ENCODE measurements around the gene HRH2.

The HRH2 gene

DNA sequence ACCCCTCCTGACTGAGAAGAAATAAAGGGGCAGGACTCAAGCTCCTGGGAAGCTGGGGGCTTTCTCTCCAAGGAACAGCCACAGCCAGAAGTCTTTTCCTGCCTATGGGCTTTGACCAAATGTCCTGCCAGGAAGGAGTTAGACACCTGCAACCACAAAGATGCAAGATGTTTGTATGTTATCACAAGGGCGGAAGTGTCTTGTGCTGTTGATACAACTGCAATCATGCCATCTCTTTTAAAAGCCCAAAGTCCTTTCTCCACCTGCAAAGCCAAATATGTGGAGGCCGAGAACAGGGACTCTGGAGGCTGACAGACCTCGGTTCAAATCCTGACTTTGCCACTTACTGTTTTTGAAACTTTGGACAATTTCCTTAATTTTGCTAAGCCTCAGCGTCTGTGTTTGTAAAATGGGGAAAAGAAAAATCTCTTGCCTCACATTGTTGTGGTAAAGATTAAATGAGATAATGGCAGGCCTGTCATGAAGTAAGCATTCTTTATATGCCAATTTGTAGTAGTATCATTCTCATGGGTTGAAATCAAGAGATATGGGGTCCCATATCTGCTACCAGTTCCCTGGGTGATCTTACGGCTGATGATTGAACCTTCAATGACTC is 17.0 kb downstream of the HRH2 start:
- TF ChIP-seq, protein P1, sequence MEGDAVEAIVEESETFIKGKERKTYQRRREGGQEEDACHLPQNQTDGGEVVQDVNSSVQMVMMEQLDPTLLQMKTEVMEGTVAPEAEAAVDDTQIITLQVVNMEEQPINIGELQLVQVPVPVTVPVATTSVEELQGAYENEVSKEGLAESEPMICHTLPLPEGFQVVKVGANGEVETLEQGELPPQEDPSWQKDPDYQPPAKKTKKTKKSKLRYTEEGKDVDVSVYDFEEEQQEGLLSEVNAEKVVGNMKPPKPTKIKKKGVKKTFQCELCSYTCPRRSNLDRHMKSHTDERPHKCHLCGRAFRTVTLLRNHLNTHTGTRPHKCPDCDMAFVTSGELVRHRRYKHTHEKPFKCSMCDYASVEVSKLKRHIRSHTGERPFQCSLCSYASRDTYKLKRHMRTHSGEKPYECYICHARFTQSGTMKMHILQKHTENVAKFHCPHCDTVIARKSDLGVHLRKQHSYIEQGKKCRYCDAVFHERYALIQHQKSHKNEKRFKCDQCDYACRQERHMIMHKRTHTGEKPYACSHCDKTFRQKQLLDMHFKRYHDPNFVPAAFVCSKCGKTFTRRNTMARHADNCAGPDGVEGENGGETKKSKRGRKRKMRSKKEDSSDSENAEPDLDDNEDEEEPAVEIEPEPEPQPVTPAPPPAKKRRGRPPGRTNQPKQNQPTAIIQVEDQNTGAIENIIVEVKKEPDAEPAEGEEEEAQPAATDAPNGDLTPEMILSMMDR (IDR thresholded peaks at IDR 0.05; ENCODE audit: low read length) = no peak
- no peak for TF ChIP-seq EZH2 (IDR thresholded peaks at IDR 0.05; ENCODE audit: borderline replicate concordance, low read length)

DNA sequence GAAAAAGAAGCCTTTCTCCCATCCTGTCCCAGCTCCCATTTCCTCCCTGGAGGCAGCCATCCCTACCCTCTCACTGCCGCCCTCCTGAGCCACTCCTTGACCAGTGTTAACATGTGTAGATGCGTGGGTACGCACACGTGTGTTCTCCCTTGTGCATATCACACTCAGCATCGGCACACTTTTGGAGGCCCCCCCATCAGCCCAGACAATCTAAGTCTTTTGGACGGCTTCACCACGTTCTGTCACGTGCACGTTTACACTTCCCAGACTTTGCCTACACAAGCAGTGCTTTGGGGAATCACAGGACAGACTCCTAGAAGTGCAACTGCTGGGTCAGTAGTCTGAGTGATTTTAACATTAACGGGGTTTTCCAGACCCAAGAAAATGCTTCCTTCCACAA is 18.0 kb downstream of the HRH2 start:
- Histone ChIP-seq H3K4me1 (ENCODE audit: insufficient read depth, low read length, severe bottlenecking) (no peaks in the 10 kb centered on the region), H3K27ac (ENCODE audit: low read depth, low read length, poor library complexity, severe bottlenecking) (no peak overlapping the region), H2AFZ (ENCODE audit: low read length) (no peak overlapping the region), H3K9ac (ENCODE audit: low read length) (no peak overlapping the region), H3K27me3 (ENCODE audit: insufficient read depth, low read length) (no peaks in the 10 kb centered on the region), H3K9me2 (ENCODE audit: low read depth, low read length) (no peaks in the 10 kb centered on the region), H3K4me3 (ENCODE audit: low read depth, low read length, poor library complexity, severe bottlenecking) (no peak overlapping the region), H4K20me1 (ENCODE audit: insufficient read depth, low read length) (no peaks in the 10 kb centered on the region), H3K36me3 (ENCODE audit: insufficient read depth, low read length) (no peaks in the 10 kb centered on the region), H3K79me2 (ENCODE audit: insufficient read depth, low read length) (no peaks in the 10 kb centered on the region), H3K4me2 (ENCODE audit: low read length) (no peak overlapping the region), H3F3A (ENCODE audit: insufficient read depth, low read length) (no peaks in the 10 kb centered on the region), H3K9me3 (ENCODE audit: low read length) (no peaks in the 10 kb centered on the region)
- TF ChIP-seq EZH2 (IDR thresholded peaks at IDR 0.05; ENCODE audit: borderline replicate concordance, low read length) = no peak
- TF ChIP-seq, protein P1 (IDR thresholded peaks at IDR 0.05; ENCODE audit: low read length) = no peak

More for the DNA sequence above, 17.0 kb downstream of the HRH2 start:
- Histone ChIP-seq H3K4me1 (ENCODE audit: insufficient read depth, low read length, severe bottlenecking) (no peaks in the 10 kb centered on the region), H2AFZ (ENCODE audit: low read length) (no peak overlapping the region), H3K9me3 (ENCODE audit: low read length) (no peaks in the 10 kb centered on the region), H3K9me2 (ENCODE audit: low read depth, low read length) (no peaks in the 10 kb centered on the region), H3K79me2 (ENCODE audit: insufficient read depth, low read length) (no peaks in the 10 kb centered on the region), H3K36me3 (ENCODE audit: insufficient read depth, low read length) (no peaks in the 10 kb centered on the region), H3K4me2 (ENCODE audit: low read length) (no peak overlapping the region), H4K20me1 (ENCODE audit: insufficient read depth, low read length) (no peaks in the 10 kb centered on the region), H3K4me3 (ENCODE audit: low read depth, low read length, poor library complexity, severe bottlenecking) (no peak overlapping the region), H3F3A (ENCODE audit: insufficient read depth, low read length) (no peaks in the 10 kb centered on the region), H3K27ac (ENCODE audit: low read depth, low read length, poor library complexity, severe bottlenecking) (no peak overlapping the region), H3K27me3 (ENCODE audit: insufficient read depth, low read length) (no peaks in the 10 kb centered on the region), H3K9ac (ENCODE audit: low read length) (no peak overlapping the region)

DNA sequence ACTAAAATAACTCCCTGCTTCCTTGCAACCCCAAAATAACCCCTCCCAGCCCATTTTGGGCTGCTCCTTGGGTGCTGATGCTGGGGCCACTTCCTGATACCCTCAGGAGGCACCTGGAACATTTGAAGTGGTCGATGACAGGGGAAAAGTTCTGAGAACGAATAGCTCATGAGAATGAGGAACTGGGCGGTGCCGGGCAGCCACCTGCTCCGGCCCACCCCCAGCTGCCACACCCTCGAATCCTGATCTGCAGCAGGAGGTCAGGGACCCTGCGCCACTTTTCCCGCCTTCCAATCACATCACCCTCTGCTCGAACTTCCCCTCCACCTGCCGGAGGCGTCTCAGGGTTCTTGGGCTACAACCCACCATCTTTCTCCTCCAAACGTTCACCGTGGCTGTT is 19.7 kb downstream of the HRH2 start:
- no peak overlapping the region for H2AFZ ChIP-seq (ENCODE audit: low read length)
- H3K9ac ChIP-seq (ENCODE audit: low read length) = no peak overlapping the region
- no peak for TF ChIP-seq EZH2 (IDR thresholded peaks at IDR 0.05; ENCODE audit: borderline replicate concordance, low read length)
- TF ChIP-seq, protein P1 (IDR thresholded peaks at IDR 0.05; ENCODE audit: low read length) = no peak
- H3K36me3 ChIP-seq (ENCODE audit: insufficient read depth, low read length) = no peaks in the 10 kb centered on the region
- no peak overlapping the region for H3K27ac ChIP-seq (ENCODE audit: low read depth, low read length, poor library complexity, severe bottlenecking)
- H3K4me1 ChIP-seq (ENCODE audit: insufficient read depth, low read length, severe bottlenecking) = no peaks in the 10 kb centered on the region
- no peaks in the 10 kb centered on the region for H4K20me1 ChIP-seq (ENCODE audit: insufficient read depth, low read length)
- no peaks in the 10 kb centered on the region for H3F3A ChIP-seq (ENCODE audit: insufficient read depth, low read length)
- no peaks in the 10 kb centered on the region for H3K27me3 ChIP-seq (ENCODE audit: insufficient read depth, low read length)
- no peaks in the 10 kb centered on the region for H3K79me2 ChIP-seq (ENCODE audit: insufficient read depth, low read length)
- H3K4me3 ChIP-seq (ENCODE audit: low read depth, low read length, poor library complexity, severe bottlenecking) = no peak overlapping the region
- H3K4me2 ChIP-seq (ENCODE audit: low read length) = no peak overlapping the region
- no peaks in the 10 kb centered on the region for H3K9me3 ChIP-seq (ENCODE audit: low read length)
- H3K9me2 ChIP-seq (ENCODE audit: low read depth, low read length) = no peaks in the 10 kb centered on the region

Data from OCI-LY1 (cell line).